ENCODE results near the gene NOX5. TPM values are rescaled to one million over a fixed set of nuclear protein-coding genes. Genes with fewer than 3 reads are reported as not detected.

The NOX5 gene
- polyA plus RNA-seq, 2 of the 4 experiments (the other 2 are of a cell fraction), result 0.19 to 0.22 TPM

- Histone ChIP-seq H3K27ac (no peak overlapping the region), H3K4me3 (no peak overlapping the region), H3K4me1 (peaks cover 28% of the 10 kb centered on the region), H3K4me2 (no peak overlapping the region), H3K9me3 (no peaks in the 10 kb centered on the region)
- ATAC-seq (no peak), FAIRE-seq (no peak), DNase-seq (ENCODE audit: low read depth in 1 of 2, low spot score in 1 of 2) (no peak)
- ChIA-PET CTCF (interaction anchor here (0.9 to 1.8 kb wide), 5 partner anchors 25 to 75 kb away, joined by 3 to 7 read pairs (median 3); no protein-coding TSS in a partner anchor), POLR2A (no interaction called here)
- TF ChIP-seq NFE2L2 (conservative IDR thresholded peaks at IDR 0.05; ENCODE audit: low read length) (no peak), POLR2A (IDR thresholded peaks at IDR 0.05; ENCODE audit: low read length) (no peak), POLR2AphosphoS2 (conservative IDR thresholded peaks at IDR 0.05; ENCODE audit: low read length) (no peak), PBX3 (IDR thresholded peaks at IDR 0.05) (no peak), MYC (IDR thresholded peaks at IDR 0.05; ENCODE audit: borderline replicate concordance, low read length) (no peak), CEBPB (IDR thresholded peaks at IDR 0.05) (no peak), TFCP2L1 (CRISPR knock-in tag; IDR thresholded peaks at IDR 0.05) (no peak), FOXS1 (CRISPR knock-in tag; IDR thresholded peaks at IDR 0.05) (no peak), ATOH8 (CRISPR knock-in tag; IDR thresholded peaks at IDR 0.05; ENCODE audit: low read depth) (no peak), EHF (CRISPR knock-in tag; IDR thresholded peaks at IDR 0.05) (no peak), REST (IDR thresholded peaks at IDR 0.05) (no peak), EP300 (IDR thresholded peaks at IDR 0.05) (no peak), HEYL (CRISPR knock-in tag; IDR thresholded peaks at IDR 0.05) (no peak)
- TF ChIP-seq, protein P1, sequence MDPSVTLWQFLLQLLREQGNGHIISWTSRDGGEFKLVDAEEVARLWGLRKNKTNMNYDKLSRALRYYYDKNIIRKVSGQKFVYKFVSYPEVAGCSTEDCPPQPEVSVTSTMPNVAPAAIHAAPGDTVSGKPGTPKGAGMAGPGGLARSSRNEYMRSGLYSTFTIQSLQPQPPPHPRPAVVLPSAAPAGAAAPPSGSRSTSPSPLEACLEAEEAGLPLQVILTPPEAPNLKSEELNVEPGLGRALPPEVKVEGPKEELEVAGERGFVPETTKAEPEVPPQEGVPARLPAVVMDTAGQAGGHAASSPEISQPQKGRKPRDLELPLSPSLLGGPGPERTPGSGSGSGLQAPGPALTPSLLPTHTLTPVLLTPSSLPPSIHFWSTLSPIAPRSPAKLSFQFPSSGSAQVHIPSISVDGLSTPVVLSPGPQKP (IDR thresholded peaks at IDR 0.05; ENCODE audit: low read depth, low read length), result no peak
- TF ChIP-seq, protein P2, sequence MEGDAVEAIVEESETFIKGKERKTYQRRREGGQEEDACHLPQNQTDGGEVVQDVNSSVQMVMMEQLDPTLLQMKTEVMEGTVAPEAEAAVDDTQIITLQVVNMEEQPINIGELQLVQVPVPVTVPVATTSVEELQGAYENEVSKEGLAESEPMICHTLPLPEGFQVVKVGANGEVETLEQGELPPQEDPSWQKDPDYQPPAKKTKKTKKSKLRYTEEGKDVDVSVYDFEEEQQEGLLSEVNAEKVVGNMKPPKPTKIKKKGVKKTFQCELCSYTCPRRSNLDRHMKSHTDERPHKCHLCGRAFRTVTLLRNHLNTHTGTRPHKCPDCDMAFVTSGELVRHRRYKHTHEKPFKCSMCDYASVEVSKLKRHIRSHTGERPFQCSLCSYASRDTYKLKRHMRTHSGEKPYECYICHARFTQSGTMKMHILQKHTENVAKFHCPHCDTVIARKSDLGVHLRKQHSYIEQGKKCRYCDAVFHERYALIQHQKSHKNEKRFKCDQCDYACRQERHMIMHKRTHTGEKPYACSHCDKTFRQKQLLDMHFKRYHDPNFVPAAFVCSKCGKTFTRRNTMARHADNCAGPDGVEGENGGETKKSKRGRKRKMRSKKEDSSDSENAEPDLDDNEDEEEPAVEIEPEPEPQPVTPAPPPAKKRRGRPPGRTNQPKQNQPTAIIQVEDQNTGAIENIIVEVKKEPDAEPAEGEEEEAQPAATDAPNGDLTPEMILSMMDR (IDR thresholded peaks at IDR 0.05), result no peak
- WGBS (ENCODE audit: missing lambda C conversion rate), result 88% methylated on average over 2 of the region's 2 CpGs
Measured at GRCh38 chr15:69096626-69097025, 82.1 kb downstream of the NOX5 start.

GRCh38 chr15:69098771-69099170 is 84.3 kb downstream of the NOX5 start:
- TF ChIP-seq RFX5 (IDR thresholded peaks at IDR 0.05) (no peak), FOSL2 (IDR thresholded peaks at IDR 0.05) (no peak), FOSL2 (CRISPR knock-in tag; IDR thresholded peaks at IDR 0.05) (no peak), REST (IDR thresholded peaks at IDR 0.05) (no peak), JUN (IDR thresholded peaks at IDR 0.05) (no peak), RNF2 (IDR thresholded peaks at IDR 0.05; ENCODE audit: borderline replicate concordance, low read depth) (no peak), RARB (CRISPR knock-in tag; IDR thresholded peaks at IDR 0.05) (no peak)
- CTCF ChIA-PET, result interaction anchor here (1.8 to 2.4 kb wide), 3 partner anchors 13 to 67 kb away, joined by 3 to 6 read pairs (median 4); no protein-coding TSS in a partner anchor
- no peak overlapping the region for H3K4me2 ChIP-seq
- ATAC-seq (no peak), DNase-seq (ENCODE audit: low read depth in 1 of 2, low spot score in 1 of 2) (no peak), FAIRE-seq (no peak)
- POLR2A ChIA-PET, result no interaction called here
- no peak overlapping the region for H3K27ac ChIP-seq
- H3K4me3 ChIP-seq, result no peak overlapping the region
- H3K4me1 ChIP-seq, result peaks cover 7% of the 10 kb centered on the region
- 77% methylated on average over 7 of the region's 7 CpGs for whole genome bisulfite sequencing (ENCODE audit: missing lambda C conversion rate)
- H3K9me3 ChIP-seq, result no peaks in the 10 kb centered on the region

Measured in A549 (cell line).